ENCODE measurements around the gene PLS3. TPM values are rescaled to one million over a fixed set of nuclear protein-coding genes. Genes with fewer than 3 reads are reported as not detected.
"Not testable (repeated sequence)": the region's sequence is repeated elsewhere in the genome, so short reads cannot be mapped to it uniquely, and the experiment has no call there.

The PLS3 gene
- total RNA-seq, 3 donors from 2014 or later, result 64.6 to 79.5 (median 69.4) TPM

- no peaks in the 10 kb centered on the region for H3K4me1 ChIP-seq
- no peak overlapping the region for H3K4me3 ChIP-seq
- H3K36me3 ChIP-seq, result no peaks in the 10 kb centered on the region
- H3K27me3 ChIP-seq, result peaks cover 0 to 9% of the 10 kb centered on the region in 2 donors
- TF ChIP-seq POLR2AphosphoS5 (IDR thresholded peaks at IDR 0.05), result no peak
- no peak for TF ChIP-seq CTCF (IDR thresholded peaks at IDR 0.05)
- TF ChIP-seq POLR2A (IDR thresholded peaks at IDR 0.05), result no peak
- no peaks in the 10 kb centered on the region for H3K9me3 ChIP-seq
- intact Hi-C loops (cut with DNase I; ENCODE audit: low total_unique reads), result no loop called here
- no peak overlapping the region for H3K27ac ChIP-seq
- DNase-seq (ENCODE audit: low spot score in 2 of 2), result no peak
Observed at GRCh38 chrX:115539841-115540240, 21.1 kb upstream of the PLS3 start.

GRCh38 chrX:115541045-115541444, 19.9 kb upstream of the PLS3 start:
- H3K4me1 ChIP-seq; H3K4me3 ChIP-seq; H3K36me3 ChIP-seq; DNase-seq (ENCODE audit: low spot score in 2 of 2); intact Hi-C loops (cut with DNase I; ENCODE audit: low total_unique reads); H3K9me3 ChIP-seq; H3K27me3 ChIP-seq; H3K27ac ChIP-seq: not testable (repeated sequence)

- intact Hi-C loops (cut with DNase I; ENCODE audit: low total_unique reads), result no loop called here
- H3K27ac ChIP-seq, result no peak overlapping the region
- no peaks in the 10 kb centered on the region for H3K36me3 ChIP-seq
- H3K4me1 ChIP-seq, result no peaks in the 10 kb centered on the region
- no peak for TF ChIP-seq POLR2AphosphoS5 (IDR thresholded peaks at IDR 0.05)
- TF ChIP-seq CTCF (IDR thresholded peaks at IDR 0.05), result no peak
- TF ChIP-seq POLR2A (IDR thresholded peaks at IDR 0.05), result no peak
- H3K4me3 ChIP-seq, result no peak overlapping the region
- peaks cover 0 to 29% of the 10 kb centered on the region in 2 donors for H3K27me3 ChIP-seq
- no peaks in the 10 kb centered on the region for H3K9me3 ChIP-seq
- no peak for DNase-seq (ENCODE audit: low spot score in 2 of 2)
Observed at GRCh38 chrX:115547448-115547847, 13.5 kb upstream of the PLS3 start.

GRCh38 chrX:115549008-115549407, 12.0 kb upstream of the PLS3 start:
- intact Hi-C loops (cut with DNase I; ENCODE audit: low total_unique reads), result no loop called here
- Histone ChIP-seq H3K4me1 (no peaks in the 10 kb centered on the region), H3K36me3 (no peaks in the 10 kb centered on the region), H3K4me3 (no peak overlapping the region), H3K27me3 (peaks cover 0 to 29% of the 10 kb centered on the region in 2 donors), H3K9me3 (no peaks in the 10 kb centered on the region), H3K27ac (no peak overlapping the region)
- TF ChIP-seq POLR2AphosphoS5 (IDR thresholded peaks at IDR 0.05) (no peak), CTCF (IDR thresholded peaks at IDR 0.05) (no peak), POLR2A (IDR thresholded peaks at IDR 0.05) (no peak)
- no peak for DNase-seq (ENCODE audit: low spot score in 2 of 2)

DNA sequence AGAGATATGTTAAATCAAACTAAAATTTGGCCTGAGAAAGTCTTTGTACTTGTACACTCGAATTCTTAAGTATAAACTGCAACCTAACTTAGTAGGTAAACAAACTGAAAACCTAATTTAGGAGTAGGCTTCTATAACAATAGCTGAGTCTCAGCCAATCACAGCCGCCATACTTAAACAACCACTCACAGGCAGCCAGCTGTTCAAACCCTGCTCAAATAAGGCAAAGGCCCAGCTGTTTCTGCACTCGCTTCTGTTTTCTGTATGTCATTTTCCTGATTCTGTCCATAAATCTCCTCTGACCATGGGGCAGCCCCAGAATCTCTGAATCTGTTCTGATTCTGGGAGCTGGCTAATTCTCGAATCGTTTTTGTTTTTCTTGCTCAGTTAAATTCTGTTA, 7.8 kb upstream of the PLS3 start:
- TF ChIP-seq POLR2A (IDR thresholded peaks at IDR 0.05), result no peak
- no peak for TF ChIP-seq CTCF (IDR thresholded peaks at IDR 0.05)
- Histone ChIP-seq H3K9me3 (no peaks in the 10 kb centered on the region), H3K27me3 (peaks cover 0 to 52% of the 10 kb centered on the region in 2 donors), H3K4me1 (no peaks in the 10 kb centered on the region), H3K27ac (no peak overlapping the region), H3K4me3 (no peak overlapping the region), H3K36me3 (no peaks in the 10 kb centered on the region)
- DNase-seq (ENCODE audit: low spot score in 2 of 2), result no peak
- intact Hi-C loops (cut with DNase I; ENCODE audit: low total_unique reads), result no loop called here

GRCh38 chrX:115559672-115560071, 1.3 kb upstream of the PLS3 start:
- H3K27ac ChIP-seq, result peak overlapping the region; percentile 87 to 94
- DNase-seq (ENCODE audit: low spot score in 2 of 2), result no peak
- intact Hi-C loops (cut with DNase I; ENCODE audit: low total_unique reads), result no loop called here
- H3K4me3 ChIP-seq, result no peak overlapping the region
- TF ChIP-seq POLR2A (IDR thresholded peaks at IDR 0.05) (no peak), CTCF (IDR thresholded peaks at IDR 0.05) (no peak), POLR2AphosphoS5 (IDR thresholded peaks at IDR 0.05) (no peak)
- no peaks in the 10 kb centered on the region for H3K4me1 ChIP-seq
- H3K27me3 ChIP-seq, result peaks cover 0 to 82% of the 10 kb centered on the region in 2 donors
- H3K9me3 ChIP-seq, result no peaks in the 10 kb centered on the region
- H3K36me3 ChIP-seq, result no peaks in the 10 kb centered on the region

All from breast epithelium (tissue), 4 donors.